ENCODE measurements around the gene NFATC2.

The NFATC2 gene

GRCh38 chr20:51411870-51412269 lies 130.6 kb downstream of the NFATC2 start:
- no peaks in the 10 kb centered on the region for H3K27me3 ChIP-seq (ENCODE audit: insufficient read depth, poor library complexity, severe bottlenecking)
- TF ChIP-seq, protein P1, sequence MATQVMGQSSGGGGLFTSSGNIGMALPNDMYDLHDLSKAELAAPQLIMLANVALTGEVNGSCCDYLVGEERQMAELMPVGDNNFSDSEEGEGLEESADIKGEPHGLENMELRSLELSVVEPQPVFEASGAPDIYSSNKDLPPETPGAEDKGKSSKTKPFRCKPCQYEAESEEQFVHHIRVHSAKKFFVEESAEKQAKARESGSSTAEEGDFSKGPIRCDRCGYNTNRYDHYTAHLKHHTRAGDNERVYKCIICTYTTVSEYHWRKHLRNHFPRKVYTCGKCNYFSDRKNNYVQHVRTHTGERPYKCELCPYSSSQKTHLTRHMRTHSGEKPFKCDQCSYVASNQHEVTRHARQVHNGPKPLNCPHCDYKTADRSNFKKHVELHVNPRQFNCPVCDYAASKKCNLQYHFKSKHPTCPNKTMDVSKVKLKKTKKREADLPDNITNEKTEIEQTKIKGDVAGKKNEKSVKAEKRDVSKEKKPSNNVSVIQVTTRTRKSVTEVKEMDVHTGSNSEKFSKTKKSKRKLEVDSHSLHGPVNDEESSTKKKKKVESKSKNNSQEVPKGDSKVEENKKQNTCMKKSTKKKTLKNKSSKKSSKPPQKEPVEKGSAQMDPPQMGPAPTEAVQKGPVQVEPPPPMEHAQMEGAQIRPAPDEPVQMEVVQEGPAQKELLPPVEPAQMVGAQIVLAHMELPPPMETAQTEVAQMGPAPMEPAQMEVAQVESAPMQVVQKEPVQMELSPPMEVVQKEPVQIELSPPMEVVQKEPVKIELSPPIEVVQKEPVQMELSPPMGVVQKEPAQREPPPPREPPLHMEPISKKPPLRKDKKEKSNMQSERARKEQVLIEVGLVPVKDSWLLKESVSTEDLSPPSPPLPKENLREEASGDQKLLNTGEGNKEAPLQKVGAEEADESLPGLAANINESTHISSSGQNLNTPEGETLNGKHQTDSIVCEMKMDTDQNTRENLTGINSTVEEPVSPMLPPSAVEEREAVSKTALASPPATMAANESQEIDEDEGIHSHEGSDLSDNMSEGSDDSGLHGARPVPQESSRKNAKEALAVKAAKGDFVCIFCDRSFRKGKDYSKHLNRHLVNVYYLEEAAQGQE (IDR thresholded peaks at IDR 0.05; ENCODE audit: insufficient replicate concordance, low read depth) = no peak
- TF ChIP-seq GABPA (IDR thresholded peaks at IDR 0.05; ENCODE audit: low read depth) (no peak), CTCF (IDR thresholded peaks at IDR 0.05; ENCODE audit: insufficient read depth, low read length) (no peak), SPI1 (IDR thresholded peaks at IDR 0.05; ENCODE audit: borderline replicate concordance, low read depth) (no peak), POLR2AphosphoS5 (IDR thresholded peaks at IDR 0.05; ENCODE audit: low read depth) (no peak)
- H3K4me3 ChIP-seq (replicated peaks; ENCODE audit: insufficient read depth, low read length) = no peak overlapping the region
- H3K27ac ChIP-seq (replicated peaks) = no peak overlapping the region
- no peak for DNase-seq (ENCODE audit: low read depth in 1 of 2, low spot score in 1 of 2)

GRCh38 chr20:51410586-51411325 lies 131.8 kb downstream of the NFATC2 start:
- DNase-seq (ENCODE audit: low read depth in 1 of 2, low spot score in 1 of 2) = no peak
- Histone ChIP-seq H3K27ac (replicated peaks) (no peak overlapping the region), H3K4me3 (replicated peaks; ENCODE audit: insufficient read depth, low read length) (no peak overlapping the region), H3K27me3 (ENCODE audit: insufficient read depth, poor library complexity, severe bottlenecking) (no peaks in the 10 kb centered on the region)
- TF ChIP-seq POLR2AphosphoS5 (IDR thresholded peaks at IDR 0.05; ENCODE audit: low read depth) = no peak
- no peak for TF ChIP-seq GABPA (IDR thresholded peaks at IDR 0.05; ENCODE audit: low read depth)
- no peak for TF ChIP-seq CTCF (IDR thresholded peaks at IDR 0.05; ENCODE audit: insufficient read depth, low read length)
- TF ChIP-seq, protein P1 (IDR thresholded peaks at IDR 0.05; ENCODE audit: insufficient replicate concordance, low read depth) = no peak
- no peak for TF ChIP-seq SPI1 (IDR thresholded peaks at IDR 0.05; ENCODE audit: borderline replicate concordance, low read depth)

DNA sequence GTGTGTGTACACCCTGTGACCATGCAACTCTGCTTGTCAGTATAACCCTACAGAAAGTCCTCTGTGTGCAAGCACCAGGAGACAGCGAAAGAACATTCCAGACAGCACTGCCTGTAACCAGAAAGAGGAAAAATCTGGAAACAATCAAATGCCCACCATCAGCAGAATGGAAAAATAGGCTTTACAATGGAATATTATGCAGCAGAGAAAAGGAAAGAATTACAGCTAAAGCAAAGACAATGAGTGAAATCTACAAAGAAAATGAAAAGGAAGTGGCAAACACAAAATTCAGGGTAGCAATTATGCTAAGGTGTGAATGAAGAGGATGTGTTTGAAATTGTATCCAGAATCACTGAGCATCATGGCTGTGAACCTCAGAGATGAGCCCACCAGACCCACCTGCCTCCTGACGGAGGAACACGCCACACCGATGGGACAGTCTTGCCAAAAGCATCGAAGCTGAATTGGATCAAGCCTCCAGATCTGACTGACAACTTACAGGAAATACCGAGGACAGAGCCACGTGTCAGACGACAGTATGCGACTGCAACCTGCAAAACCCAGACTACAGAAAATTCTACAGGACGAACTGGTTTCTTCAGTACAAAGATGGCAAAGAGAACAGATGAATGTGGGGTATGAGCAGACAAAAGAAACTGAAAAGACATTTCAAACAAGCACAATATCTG lies 133.2 kb downstream of the NFATC2 start:
- DNase-seq (ENCODE audit: low read depth in 1 of 2, low spot score in 1 of 2) = no peak
- H3K4me3 ChIP-seq (replicated peaks; ENCODE audit: insufficient read depth, low read length) = no peak overlapping the region
- H3K27ac ChIP-seq (replicated peaks) = no peak overlapping the region
- TF ChIP-seq CTCF (IDR thresholded peaks at IDR 0.05; ENCODE audit: insufficient read depth, low read length) (no peak), SPI1 (IDR thresholded peaks at IDR 0.05; ENCODE audit: borderline replicate concordance, low read depth) (no peak), GABPA (IDR thresholded peaks at IDR 0.05; ENCODE audit: low read depth) (no peak), POLR2AphosphoS5 (IDR thresholded peaks at IDR 0.05; ENCODE audit: low read depth) (no peak)
- TF ChIP-seq, protein P1 (IDR thresholded peaks at IDR 0.05; ENCODE audit: insufficient replicate concordance, low read depth) = no peak
- H3K27me3 ChIP-seq (ENCODE audit: insufficient read depth, poor library complexity, severe bottlenecking) = no peaks in the 10 kb centered on the region

Measured in HL-60 (cell line).